Measurements from ENCODE around the gene CD276.

DNA sequence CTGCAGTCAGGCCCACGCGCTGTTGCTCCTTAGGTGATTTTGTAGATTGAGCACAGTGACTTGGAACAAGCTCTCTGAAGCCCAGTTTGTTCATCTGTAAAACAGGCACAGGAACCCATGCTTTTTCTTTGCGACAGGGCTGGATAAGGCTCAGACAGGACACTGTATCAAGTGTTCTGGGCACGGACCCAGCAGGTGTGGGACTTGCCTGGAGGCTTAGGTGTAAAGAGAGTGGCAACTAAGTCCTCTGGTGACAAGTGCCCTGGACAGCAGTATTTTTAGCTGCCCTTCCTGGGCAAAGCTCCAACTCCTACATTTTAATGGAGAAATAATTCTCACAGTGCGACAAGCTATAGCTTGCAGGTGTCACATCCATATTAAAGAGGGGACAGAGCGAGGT lies 32.2 kb downstream of the CD276 start:
- TF ChIP-seq CTCF (IDR thresholded peaks at IDR 0.05) = no peak
- TF ChIP-seq ZFX (IDR thresholded peaks at IDR 0.05; ENCODE audit: borderline replicate concordance) = no peak
